ENCODE results near the gene GRAP2.

Gene GRAP2

DNA sequence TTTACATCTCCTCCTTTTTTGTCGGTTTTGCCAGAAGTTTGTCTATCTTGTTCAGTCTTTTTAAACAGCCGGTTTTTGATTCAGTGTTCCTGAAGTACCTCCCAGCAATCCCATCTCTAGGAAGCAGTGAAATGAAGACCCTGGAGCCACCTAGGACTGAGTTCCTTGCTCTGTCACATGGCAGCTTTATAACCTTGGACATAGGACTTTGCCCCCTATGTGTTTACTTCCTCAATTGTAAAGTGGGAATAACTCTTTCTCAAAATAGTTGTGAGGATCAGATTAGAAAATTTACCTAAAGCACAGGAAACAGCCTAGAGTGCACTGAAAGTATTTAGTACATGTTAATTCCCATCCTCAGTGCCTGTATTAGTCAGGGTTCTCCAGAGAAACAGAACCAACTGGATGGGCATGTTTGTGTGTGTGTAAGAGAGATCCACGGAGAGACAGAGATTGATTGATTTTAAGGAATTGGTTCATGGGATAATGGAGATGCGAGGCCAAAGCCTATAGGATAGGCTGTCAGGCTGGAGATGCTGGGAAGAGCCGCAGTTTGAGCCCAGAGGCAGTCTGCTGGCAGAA lies 113.9 kb downstream of the GRAP2 start:
- Histone ChIP-seq H3K9ac (ENCODE audit: low read depth, low read length, poor library complexity, severe bottlenecking) (no peak overlapping the region), H3K9me3 (ENCODE audit: insufficient read depth, low read depth, low read length) (no peaks in the 10 kb centered on the region), H3K4me3 (ENCODE audit: low read length, poor library complexity, severe bottlenecking) (no peak overlapping the region), H3K4me2 (ENCODE audit: low read depth, low read length, poor library complexity, severe bottlenecking) (no peak overlapping the region), H3K79me2 (ENCODE audit: insufficient read depth, low read length) (no peaks in the 10 kb centered on the region), H3K9me2 (replicated peaks; ENCODE audit: low read depth, low read length) (no peaks in the 10 kb centered on the region), H4K20me1 (ENCODE audit: insufficient read depth, low read length, poor library complexity, severe bottlenecking) (no peaks in the 10 kb centered on the region), H3K27me3 (ENCODE audit: insufficient read depth, low read length, poor library complexity, severe bottlenecking) (no peaks in the 10 kb centered on the region), H3F3A (ENCODE audit: low read depth) (no peaks in the 10 kb centered on the region), H3K36me3 (ENCODE audit: insufficient read depth, low read length) (no peaks in the 10 kb centered on the region), H2AFZ (ENCODE audit: low read length) (no peak overlapping the region), H3K4me1 (ENCODE audit: insufficient read depth, low read length, poor library complexity, severe bottlenecking) (peaks cover 6% of the 10 kb centered on the region)
- TF ChIP-seq, protein P1, sequence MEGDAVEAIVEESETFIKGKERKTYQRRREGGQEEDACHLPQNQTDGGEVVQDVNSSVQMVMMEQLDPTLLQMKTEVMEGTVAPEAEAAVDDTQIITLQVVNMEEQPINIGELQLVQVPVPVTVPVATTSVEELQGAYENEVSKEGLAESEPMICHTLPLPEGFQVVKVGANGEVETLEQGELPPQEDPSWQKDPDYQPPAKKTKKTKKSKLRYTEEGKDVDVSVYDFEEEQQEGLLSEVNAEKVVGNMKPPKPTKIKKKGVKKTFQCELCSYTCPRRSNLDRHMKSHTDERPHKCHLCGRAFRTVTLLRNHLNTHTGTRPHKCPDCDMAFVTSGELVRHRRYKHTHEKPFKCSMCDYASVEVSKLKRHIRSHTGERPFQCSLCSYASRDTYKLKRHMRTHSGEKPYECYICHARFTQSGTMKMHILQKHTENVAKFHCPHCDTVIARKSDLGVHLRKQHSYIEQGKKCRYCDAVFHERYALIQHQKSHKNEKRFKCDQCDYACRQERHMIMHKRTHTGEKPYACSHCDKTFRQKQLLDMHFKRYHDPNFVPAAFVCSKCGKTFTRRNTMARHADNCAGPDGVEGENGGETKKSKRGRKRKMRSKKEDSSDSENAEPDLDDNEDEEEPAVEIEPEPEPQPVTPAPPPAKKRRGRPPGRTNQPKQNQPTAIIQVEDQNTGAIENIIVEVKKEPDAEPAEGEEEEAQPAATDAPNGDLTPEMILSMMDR (conservative IDR thresholded peaks at IDR 0.05; ENCODE audit: low read length) = no peak
- TF ChIP-seq EZH2phosphoT487 (IDR thresholded peaks at IDR 0.05; ENCODE audit: borderline replicate concordance) = no peak

GRCh38 chr22:40015358-40015976 lies 114.6 kb downstream of the GRAP2 start:
- H3K9ac ChIP-seq (ENCODE audit: low read depth, low read length, poor library complexity, severe bottlenecking) = no peak overlapping the region
- no peaks in the 10 kb centered on the region for H4K20me1 ChIP-seq (ENCODE audit: insufficient read depth, low read length, poor library complexity, severe bottlenecking)
- TF ChIP-seq, protein P1 (conservative IDR thresholded peaks at IDR 0.05; ENCODE audit: low read length) = no peak
- TF ChIP-seq EZH2phosphoT487 (IDR thresholded peaks at IDR 0.05; ENCODE audit: borderline replicate concordance) = no peak
- H3K9me2 ChIP-seq (replicated peaks; ENCODE audit: low read depth, low read length) = no peaks in the 10 kb centered on the region
- no peaks in the 10 kb centered on the region for H3K27me3 ChIP-seq (ENCODE audit: insufficient read depth, low read length, poor library complexity, severe bottlenecking)
- H3K4me2 ChIP-seq (ENCODE audit: low read depth, low read length, poor library complexity, severe bottlenecking) = no peak overlapping the region
- H3K36me3 ChIP-seq (ENCODE audit: insufficient read depth, low read length) = no peaks in the 10 kb centered on the region
- no peaks in the 10 kb centered on the region for H3K79me2 ChIP-seq (ENCODE audit: insufficient read depth, low read length)
- no peak overlapping the region for H3K4me3 ChIP-seq (ENCODE audit: low read length, poor library complexity, severe bottlenecking)
- peaks cover 6% of the 10 kb centered on the region for H3K4me1 ChIP-seq (ENCODE audit: insufficient read depth, low read length, poor library complexity, severe bottlenecking)
- no peaks in the 10 kb centered on the region for H3F3A ChIP-seq (ENCODE audit: low read depth)
- no peaks in the 10 kb centered on the region for H3K9me3 ChIP-seq (ENCODE audit: insufficient read depth, low read depth, low read length)
- no peak overlapping the region for H2AFZ ChIP-seq (ENCODE audit: low read length)

- Histone ChIP-seq H3K27me3 (ENCODE audit: insufficient read depth, low read length, poor library complexity, severe bottlenecking) (no peaks in the 10 kb centered on the region), H3K36me3 (ENCODE audit: insufficient read depth, low read length) (no peaks in the 10 kb centered on the region), H3K4me2 (ENCODE audit: low read depth, low read length, poor library complexity, severe bottlenecking) (no peak overlapping the region), H3K9me3 (ENCODE audit: insufficient read depth, low read depth, low read length) (no peaks in the 10 kb centered on the region), H3F3A (ENCODE audit: low read depth) (no peaks in the 10 kb centered on the region), H3K79me2 (ENCODE audit: insufficient read depth, low read length) (no peaks in the 10 kb centered on the region), H3K4me3 (ENCODE audit: low read length, poor library complexity, severe bottlenecking) (no peak overlapping the region), H4K20me1 (ENCODE audit: insufficient read depth, low read length, poor library complexity, severe bottlenecking) (no peaks in the 10 kb centered on the region), H3K9ac (ENCODE audit: low read depth, low read length, poor library complexity, severe bottlenecking) (no peak overlapping the region), H3K4me1 (ENCODE audit: insufficient read depth, low read length, poor library complexity, severe bottlenecking) (peaks cover 6% of the 10 kb centered on the region), H3K9me2 (replicated peaks; ENCODE audit: low read depth, low read length) (no peaks in the 10 kb centered on the region), H2AFZ (ENCODE audit: low read length) (peak overlapping the region; percentile 68)
- TF ChIP-seq, protein P1 (conservative IDR thresholded peaks at IDR 0.05; ENCODE audit: low read length) = no peak
- TF ChIP-seq EZH2phosphoT487 (IDR thresholded peaks at IDR 0.05; ENCODE audit: borderline replicate concordance) = no peak
Measured at GRCh38 chr22:40018051-40018450, 117.2 kb downstream of the GRAP2 start.

All from Loucy (cell line).